Activated gamma-delta T cell (primary cell): ENCODE results near the gene ICAM2.
"Not testable (repeated sequence)": the region's sequence is repeated elsewhere in the genome, so short reads cannot be mapped to it uniquely, and the experiment has no call there.

Source experiments
- DNase-seq: peaks from one replicate; lab custom pipeline; 2025; lab: John Stamatoyannopoulos, UW

The ICAM2 gene

DNA sequence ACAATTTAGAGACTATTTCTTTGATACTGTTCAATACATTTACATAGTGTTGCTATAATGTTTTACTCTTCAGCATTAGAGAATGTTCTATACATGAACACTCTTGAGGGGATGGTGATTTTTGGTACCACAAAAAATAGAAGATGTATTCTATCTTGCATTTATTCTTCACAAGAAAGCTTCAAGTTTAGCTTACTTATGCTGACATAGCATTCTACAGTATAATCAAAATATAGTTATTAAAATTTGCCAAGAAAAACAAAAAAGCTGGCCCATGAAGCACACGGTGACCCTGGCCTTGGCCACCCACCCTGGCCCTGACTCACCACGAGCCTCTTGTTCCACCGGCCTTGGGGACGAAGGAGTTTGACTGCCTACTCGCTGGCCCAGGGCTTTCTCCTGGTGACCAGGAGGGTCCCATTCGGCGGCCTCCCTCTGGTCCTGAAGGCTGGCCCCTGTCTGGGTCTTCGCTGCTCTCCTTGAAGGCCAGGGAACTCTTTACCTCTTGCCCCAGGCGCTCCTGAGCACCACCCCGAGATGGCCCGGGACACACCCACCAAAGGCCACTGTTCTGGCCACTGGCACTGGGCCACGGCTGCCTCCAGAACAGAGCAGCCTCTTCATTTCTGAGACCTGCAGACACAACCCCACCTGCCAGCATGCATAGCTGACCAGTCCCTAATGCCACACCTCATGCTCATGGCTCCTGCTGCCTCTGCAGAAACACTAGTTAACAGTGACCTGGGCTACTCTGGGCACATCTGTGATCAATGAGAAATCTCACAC lies 22.5 kb upstream of the ICAM2 start:
- no peak for DNase-seq

DNA sequence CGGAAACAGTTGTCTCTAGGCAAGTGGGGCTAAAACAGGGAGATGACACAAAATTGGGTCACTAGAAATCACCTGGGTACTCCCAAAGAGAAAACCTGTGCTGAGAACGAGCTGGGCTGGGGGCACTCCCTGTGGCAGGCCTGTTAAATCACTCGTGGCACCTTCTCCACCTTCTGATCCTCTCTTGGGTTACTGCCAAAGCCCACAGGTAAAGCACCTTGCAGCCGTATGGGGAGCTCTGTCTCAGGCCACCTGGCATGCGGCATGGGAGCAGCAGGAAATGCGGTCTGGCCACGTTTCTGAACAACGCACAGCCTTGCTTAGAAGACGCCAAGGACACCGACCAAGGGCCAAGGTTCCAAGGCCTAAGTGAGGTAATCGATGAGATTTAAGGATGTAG lies 21.5 kb upstream of the ICAM2 start:
- DNase-seq, result no peak

DNA sequence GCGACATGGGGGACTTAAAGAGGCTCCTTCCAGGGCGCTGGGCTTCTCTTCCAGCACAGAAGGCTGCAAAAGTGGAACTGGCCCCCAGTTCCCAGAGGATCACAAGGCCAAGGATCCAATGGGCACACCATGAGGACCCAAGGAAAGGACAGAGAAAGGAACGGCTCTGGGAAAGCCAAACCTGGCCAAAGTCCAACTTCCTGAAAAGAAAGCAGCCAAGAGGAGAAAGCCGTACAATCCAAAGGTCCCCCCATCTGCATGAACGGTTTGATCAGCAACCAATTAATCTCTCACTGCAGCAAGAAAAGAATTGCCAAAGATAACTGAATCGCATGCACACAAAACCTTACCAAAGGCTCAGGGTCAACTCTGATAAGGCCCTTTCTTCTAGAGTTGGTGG lies 19.8 kb upstream of the ICAM2 start:
- DNase-seq, result no peak

DNA sequence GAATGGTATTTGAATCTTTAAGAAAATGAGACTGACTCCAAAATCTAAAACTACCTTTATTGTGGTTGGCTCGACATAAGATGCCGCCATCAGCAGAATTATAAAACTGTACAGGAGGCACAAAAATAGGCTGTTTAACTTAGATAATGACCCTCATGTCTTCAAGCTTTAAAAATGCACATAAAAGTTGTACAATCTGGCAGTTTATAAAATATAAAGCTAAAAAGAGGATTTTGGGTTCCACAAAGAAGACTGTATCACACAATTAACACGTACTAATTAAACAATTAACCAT lies 18.6 kb upstream of the ICAM2 start:
- no peak for DNase-seq

DNA sequence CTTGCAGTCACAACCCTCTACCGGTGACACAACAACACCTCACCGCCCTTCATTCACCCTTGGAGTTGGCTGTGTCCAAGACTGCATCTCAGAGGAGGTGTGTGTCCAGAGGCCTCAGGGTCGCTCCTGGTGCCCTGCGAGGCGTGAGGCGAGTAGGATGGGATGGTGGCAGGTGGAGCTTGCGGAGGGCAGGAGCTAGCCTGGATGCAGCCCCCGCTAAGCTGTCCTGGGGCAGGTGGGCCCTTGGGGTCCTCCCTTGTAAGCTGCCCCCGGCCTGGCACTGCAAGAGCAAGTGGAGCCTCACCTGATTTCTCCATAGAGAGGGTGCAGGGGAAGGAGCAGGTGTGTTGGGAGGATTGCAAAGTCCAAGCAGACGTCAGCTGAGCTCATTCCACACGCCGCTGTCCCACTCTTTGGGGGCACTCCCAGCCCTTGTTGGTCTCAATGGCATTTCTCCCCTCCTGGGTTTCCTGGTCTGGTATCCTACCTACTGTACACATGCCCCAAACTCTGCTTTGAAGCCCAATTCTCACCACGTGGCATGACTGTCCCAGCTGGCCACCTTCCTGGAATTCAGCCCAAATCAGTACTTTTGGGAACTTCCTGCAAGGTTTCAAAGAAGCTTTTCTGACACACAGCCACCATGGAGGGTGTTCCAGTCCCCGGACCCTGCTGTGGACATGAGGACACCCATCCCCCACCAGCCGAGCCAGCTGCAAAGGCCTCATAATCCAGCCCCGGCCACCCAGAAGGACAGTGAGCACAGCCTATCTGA lies 18.1 kb upstream of the ICAM2 start:
- DNase-seq, result no peak

DNA sequence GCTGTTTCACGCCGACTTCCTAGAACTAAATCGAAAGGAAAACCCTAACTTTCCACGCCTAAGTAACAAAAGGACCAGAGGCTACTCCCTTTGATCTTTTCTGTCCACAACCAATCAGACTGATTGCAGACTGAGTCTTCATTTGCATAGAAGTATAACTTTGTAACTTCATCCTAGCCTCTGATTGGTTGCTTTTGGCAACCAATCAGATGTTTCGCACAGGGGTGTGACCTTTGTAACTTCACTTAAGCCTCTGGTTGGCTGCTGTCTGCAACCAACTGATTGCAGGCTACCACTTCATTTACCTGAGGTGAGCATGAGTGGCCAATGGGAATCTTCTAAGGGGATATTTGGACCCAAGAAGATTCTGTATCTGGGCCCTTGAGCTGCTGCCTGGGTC lies 17.4 kb upstream of the ICAM2 start:
- DNase-seq, result no peak

DNA sequence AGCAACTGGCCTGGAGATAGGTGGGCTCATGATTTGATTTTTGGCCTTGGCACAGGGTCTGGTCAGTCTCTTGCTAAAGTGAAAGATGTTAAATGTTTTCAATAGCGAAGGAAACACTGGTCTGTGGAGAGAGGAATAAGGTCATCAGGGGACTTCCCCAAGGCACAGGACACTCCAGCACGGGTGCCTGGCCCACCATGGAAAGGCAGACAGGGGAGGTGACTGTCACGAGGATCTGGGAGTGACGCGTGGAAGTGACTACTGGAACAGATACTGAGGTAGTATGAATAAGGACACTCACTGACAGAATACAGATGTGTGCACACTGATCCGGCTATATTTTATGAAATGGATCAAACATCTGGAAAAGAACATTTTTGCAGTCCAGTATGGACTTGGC lies 16.7 kb upstream of the ICAM2 start:
- DNase-seq, result no peak

DNA sequence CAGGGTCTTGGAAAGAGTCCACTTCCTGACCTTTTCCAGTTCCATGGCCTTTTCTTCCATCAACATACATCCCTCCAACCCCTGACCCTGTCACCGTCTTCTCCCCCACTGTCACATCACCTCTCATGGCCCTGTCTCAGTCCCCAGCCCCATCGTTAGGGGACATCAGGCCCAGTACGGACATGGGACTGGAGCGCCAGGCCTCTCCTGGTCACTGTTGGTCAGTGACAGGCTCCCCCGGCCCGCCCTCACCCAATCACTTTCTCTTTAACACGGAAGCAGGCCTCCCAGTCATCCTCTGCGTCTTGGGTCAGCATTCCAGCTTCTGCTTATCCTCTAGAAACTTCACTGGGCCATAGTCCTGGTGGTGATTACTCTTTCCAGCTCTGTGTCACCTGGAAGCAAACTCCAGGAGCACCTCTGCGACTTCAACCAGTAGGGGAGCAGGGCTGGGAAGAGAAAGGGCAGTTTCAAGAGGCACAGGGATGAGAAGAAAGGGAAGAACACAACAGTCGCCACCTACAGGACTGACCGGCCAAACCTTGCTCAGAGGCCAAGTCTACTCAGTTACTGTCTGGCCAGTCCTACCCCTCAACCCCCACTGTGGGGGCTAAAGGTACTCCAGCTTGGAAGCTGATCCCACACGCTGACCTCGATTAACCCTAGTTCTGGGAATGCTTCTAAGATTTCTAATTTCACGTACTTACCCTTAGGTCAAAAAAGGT lies 15.9 kb upstream of the ICAM2 start:
- DNase-seq, result no peak

DNA sequence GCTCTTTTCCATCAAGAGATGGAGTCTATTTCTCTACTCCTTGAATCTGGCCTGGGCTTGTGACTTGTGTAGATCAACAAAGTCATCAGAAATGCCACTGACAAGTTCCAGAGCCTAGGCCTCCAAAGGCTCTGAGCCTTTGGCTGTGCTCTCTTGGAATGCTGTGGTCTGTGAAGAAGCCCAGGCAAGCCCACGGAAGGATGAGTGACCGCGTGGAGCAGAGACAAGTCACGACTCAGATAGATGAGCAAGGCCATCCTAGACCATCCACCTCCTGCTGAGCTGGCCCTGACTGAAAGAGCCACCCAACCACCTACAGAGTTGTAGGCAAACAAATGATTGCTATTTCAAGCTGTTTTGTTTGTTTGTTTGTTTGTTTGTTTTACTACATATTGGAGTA lies 11.6 kb upstream of the ICAM2 start:
- DNase-seq, result no peak

DNA sequence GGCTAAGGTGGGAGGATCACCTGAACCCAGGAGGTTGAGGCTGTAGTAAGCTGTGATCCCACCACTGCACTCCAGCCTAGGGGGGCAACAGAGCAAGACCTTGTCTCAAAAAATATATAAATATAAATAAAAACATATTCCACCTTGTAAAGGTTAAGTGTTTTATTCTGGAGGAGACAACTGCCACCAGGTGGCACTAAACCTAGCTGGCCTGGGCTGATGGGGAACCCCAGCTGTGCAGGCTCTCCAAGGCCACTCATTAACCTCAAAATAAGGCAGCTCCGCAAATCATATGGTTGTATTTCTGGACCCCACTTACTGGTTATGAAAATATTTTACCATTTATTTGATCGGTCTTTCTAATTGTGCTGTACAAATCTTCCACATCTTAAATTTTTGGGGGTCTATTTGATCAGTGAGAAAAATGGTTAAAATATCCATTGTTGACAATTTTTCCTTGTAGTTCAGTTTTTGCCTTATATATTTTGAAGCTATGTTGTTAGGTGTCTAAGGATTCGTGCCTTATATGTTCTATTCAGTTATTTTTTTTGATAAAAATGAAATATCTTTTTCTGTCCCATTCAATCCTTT lies 8.5 kb upstream of the ICAM2 start:
- DNase-seq, result no peak

DNA sequence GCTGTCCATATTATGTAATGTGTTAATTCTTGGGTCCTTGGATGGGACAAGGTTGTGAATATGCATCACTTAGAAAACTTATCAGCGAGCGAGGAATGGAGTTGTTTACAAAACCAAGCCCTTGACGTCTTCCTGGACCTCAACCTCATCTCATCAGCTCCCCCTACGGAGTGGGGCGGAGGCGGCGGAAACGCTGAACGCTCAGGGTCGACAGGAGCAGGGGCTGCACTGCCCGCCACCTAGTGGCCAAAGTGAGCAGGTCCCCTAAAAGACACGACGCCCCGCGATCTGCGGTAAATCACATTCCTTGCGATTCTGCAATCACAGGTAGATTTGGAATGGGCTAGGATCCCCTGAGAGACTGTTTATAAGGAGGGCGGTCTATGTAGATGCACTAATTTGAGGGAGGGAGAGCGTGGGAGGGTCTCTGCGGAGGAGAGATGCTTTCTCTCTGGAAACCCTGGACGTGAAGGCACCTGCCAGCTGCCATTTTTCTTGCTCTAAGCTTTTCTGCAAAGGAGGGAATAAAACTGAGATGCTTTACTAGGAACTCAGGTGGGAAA lies 5.4 kb upstream of the ICAM2 start:
- peak; percentile 86 for DNase-seq

DNA sequence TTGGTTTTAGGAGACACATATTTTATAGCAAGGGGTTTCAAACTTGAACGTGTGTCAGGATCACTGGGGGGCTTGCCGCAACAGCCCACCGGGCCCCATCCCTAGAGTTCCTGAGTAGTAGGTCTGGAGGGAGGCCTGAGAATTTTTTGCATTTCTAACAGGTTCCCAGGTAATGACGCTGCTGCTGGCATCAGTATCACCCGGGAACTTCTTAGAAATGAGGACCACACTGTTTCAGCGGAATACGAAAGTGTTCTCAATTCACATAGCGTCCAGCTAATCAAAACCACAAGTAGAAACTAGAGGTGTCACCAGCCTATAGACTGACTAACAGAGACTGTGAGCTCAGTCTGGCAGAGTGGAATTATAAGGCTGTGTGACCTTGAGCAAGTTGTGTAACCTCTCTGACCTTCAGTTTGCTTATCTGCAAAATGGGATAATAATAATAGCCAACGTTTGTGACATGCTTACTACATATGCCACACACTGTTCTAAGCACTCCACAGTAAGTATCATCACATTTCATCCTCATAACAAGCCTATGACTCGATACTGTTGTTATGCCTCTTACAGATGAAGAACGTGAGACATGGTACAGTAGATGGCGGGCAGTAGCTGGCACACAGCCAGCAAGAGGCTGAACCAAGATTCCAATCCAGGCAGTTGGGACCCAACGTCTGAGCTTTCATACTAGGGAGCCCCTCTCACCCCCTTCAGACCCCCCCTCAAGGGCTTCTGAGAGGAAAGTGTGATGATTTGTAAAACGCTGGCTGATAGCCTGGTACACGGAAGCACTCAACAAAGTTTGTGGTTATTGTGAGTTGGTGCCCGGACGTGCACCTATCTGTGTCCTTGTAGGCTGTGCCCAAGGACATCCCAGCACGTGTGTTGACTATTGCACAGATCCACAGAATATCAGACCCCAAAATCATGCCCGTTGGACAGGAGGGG lies 4.6 kb upstream of the ICAM2 start:
- no peak for DNase-seq

DNA sequence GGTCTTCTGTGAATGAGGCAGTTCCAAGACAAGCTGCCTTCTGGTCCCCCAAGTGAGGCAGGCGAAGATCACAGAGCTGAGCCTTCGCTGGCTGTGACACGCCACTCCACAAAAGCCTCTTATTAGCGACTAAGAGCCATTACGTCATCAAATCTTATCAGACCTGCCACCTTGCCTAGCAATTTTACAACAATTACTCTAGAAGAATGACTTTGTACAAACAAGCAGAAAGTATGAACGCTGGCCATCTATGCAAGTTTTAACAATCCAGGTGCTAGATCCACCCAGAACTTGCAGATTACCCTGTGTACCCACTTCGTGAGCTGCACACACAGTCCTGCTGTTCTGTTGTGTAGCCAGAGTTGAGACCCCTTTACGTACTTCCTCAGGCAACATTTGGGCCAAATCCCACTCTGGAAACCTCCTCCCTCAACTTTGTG lies 3.8 kb upstream of the ICAM2 start:
- no peak for DNase-seq

DNA sequence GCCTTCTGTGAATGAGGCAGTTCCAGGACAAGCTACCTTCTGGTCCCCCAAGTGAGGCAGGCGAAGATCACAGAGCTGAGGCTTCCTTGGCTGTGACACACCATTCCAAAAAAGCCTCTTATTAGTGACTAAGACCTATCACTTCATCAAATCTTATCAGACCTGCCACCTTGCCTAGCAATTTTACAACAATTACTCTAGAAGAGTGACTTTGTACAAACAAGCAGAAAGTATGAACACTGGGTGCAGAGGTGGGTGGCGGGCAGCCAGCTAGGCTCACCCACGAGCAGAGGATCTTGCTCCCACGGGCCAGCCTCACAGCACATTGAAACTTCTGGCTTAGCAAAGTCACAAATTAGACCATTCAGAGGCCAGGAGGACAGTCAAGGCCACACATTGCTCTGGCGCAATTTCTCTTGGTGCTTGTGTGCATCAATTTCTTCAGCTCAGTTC lies 2.2 kb upstream of the ICAM2 start:
- DNase-seq, result no peak

DNA sequence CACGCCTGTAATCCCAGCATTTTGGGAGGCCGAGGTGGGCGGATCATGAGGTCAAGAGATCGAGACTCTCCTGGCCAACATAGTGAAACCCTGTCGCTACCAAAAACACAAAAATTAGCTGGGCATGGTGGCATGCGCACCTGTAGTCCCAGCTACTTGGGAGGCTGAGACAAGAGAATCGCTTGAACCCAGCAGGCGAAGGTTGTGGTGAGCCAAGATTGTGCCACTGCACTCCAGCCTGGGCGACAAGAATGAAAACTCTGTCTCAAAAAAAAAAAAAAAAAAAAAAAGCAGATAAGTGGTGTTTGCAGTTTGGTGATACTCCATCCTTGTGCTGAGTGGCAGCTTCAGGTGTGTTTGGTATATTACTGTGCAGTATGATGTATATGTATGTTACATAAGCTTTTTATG lies 877 bp downstream of the ICAM2 start:
- not testable (repeated sequence) for DNase-seq

DNA sequence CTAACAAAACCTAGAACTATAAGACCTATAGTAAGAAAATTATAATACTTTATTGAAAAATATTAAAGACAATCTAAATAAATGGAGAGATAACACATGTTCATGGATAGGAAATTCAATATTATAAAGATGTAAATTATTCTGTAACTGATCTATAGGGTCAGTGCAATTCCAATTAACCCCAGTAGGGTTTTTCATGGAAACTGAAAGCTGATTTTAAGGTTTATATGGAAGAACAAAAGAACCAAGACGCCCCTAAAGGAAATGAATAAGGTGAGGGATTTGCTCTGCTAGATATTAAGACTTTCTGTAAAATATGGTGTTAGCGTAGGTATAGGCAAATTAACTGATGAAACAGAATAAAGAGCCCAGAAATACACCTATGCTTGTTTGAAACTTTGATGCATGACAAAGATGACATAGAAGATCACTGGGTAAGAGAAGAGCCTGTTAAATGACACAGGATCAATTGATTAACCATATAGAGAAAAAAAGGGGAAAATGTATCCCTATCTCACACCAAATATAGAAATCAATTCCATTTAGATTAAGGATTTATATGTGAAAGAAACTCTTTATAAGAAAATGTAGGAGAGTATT lies 3.0 kb downstream of the ICAM2 start:
- DNase-seq, result no peak

DNA sequence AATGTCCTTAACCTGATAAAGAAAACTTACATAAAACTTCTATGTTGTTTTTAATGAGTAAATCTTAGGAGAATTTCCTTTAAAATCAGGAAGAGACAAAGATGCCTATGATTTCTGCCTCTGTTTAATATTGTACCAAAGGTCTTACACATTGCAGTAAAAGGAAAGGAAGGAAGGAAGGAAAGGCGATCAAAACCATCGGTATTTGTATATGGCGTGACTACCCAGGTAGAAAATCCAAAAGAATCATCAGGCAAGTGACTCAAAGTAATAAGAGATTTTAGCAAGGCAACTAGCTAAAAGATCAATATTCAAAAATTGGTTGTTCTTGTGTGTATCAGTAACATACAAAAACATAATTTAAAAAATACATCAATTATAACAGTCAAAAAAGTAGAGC lies 3.5 kb downstream of the ICAM2 start:
- no peak for DNase-seq

DNA sequence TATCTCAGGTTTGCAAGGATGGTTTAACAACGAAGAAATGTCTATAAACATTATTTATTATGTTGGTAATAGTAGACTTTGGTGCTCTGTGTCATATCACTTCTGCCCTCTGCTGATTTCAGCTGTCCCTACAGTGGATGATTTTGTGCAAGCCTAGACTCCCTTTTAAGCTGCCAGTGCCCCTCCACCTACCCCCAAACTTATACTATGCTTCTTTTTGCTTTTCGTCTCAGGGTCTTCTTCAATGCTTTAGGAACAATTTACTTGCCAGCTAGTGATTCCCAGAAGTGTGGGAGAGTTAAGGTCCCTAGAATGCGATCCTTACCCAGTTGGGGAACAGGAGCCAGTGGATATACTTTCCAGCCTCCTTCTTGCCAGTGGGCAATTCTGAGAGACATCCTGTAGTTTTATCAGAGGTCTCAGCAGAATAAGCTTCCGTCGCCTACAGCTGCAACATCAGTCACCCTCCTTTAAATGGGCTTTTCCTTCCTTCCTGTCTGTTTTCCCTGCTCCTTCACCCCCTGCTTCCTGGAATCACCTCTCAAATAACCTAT lies 4.1 kb downstream of the ICAM2 start:
- DNase-seq, result no peak

DNA sequence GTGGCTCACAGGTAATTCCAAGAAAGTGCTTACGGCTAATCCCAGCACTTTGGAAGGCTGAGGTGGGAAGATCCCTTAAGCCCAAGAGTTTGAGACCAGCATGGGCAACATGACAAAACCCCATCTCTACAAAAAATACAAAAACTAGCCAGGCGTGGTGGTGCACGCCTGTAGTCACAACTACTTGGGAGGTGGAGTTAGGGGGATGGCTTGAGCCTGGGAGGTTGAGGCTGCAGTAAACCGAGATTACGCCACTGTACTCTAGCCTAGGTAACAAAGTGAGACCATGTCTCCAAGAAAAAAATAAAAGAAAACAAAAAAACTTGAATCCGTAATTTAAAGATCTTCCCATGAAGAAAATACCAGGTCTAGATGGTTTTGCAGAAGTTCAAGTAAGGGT lies 5.0 kb downstream of the ICAM2 start:
- no peak for DNase-seq
